Esophagus squamous epithelium (tissue), 5 donors: Measurements from ENCODE around the gene ZNF689. TPM values are rescaled to one million over a fixed set of nuclear protein-coding genes. Genes with fewer than 3 reads are reported as not detected.
"Not testable (repeated sequence)": the region's sequence is repeated elsewhere in the genome, so short reads cannot be mapped to it uniquely, and the experiment has no call there.

ENCODE experiments used
- DNase-seq: peaks from one replicate; lab custom pipeline; 2025; lab: John Stamatoyannopoulos, UW
- H3K27ac ChIP-seq, 4 donors: fragments of 200-600 bp; sonication (generic); one replicate each; pipeline ENCODE4 v1.5.1; 2016 to 2019; ENCODE audit warnings: mild to moderate bottlenecking in 1 of 4
- H3K27me3 ChIP-seq, 4 donors: fragments of 200-600 bp; sonication (generic); 1 replicate in 3 of 4; 2 replicates in 1 of 4; pipeline versions ENCODE4 v1.5.1 to v1.6.0; 2017 to 2021; ENCODE audit warnings: antibody characterized with exemption in 1 of 4
- H3K36me3 ChIP-seq, 3 donors: fragments of 200-600 bp; sonication (generic); one replicate each; pipeline ENCODE4 v1.5.1; 2016 to 2019
- H3K4me1 ChIP-seq, 3 donors: fragments of 200-600 bp; sonication (generic); one replicate each; pipeline ENCODE4 v1.5.1; 2017 to 2019
- H3K4me3 ChIP-seq, 4 donors: fragments of 200-600 bp; sonication (generic); 1 replicate in 3 of 4; 2 replicates in 1 of 4; pipeline ENCODE4 v1.5.1; 2016 to 2019; ENCODE audit warnings: mild to moderate bottlenecking in 2 of 4, moderate library complexity in 1 of 4
- H3K9me3 ChIP-seq, 3 donors: fragments of 200-600 bp; sonication (generic); one replicate each; pipeline ENCODE4 v1.5.1; 2016 to 2019
- POLR2A ChIP-seq, 4 donors: fragments of 450-650 bp; IDR thresholded peaks; one replicate each; pipeline ENCODE4 v1.6.1; 2017; ENCODE audit warnings: antibody characterized with exemption in 4 of 4, mild to moderate bottlenecking in 4 of 4, moderate library complexity in 3 of 4
- WGBS, 2 donors: methylation state at CpG; one replicate each; pipeline ENCODE4 v1.1.5; 2018; 5-methylcytosine and 5-hydroxymethylcytosine counted together
- intact Hi-C: fragments of 100-400 bp; cut with DNase I; formaldehyde crosslinking; loops from one replicate; pipeline ENCODE4 v1.15.0; 2022
- total RNA-seq, 4 donors: library from RNA; depleted of rRNA; stranded (reverse); fragments of >200 nt; gene quantifications; one replicate each; pipeline ENCODE4 v1.1.0, GENCODE V29; 2016
- TF ChIP-seq, protein P1 (sequence below), 6 experiments: fragments of 450-650 bp in 4 of 6; fragments of 200-600 bp in 2 of 6; sonication (generic) in 2 of 6; IDR thresholded peaks; one replicate each; pipeline ENCODE4 v1.5.1; 2016 to 2019; ENCODE audit warnings: antibody characterized with exemption in 6 of 6, mild to moderate bottlenecking in 4 of 6, moderate library complexity in 4 of 6
- donor health status: DM: yes; HTN: yes; CAD: no.

Gene ZNF689
- total RNA-seq, 4 donors from 2014 or later: 2.0 to 6.7 (median 3.8) TPM

DNA sequence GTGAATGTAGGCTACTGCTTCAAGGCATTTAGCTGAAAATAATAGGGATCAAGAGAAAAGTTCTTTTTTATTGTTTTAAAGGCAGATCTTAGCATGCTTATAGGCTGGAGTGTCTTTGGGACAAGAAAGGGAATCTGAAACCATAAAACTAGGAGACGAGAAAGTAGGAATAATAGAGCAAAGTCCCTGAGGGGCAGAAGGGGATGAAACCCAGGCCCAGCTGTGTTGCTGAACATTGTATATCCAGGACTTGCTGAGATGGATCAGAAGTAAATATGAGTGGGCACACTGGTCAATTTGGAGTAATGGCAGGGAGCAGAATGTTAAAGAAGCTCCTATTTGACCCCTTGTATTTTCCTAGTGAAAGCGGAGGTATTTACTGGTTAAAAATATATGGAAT, 9.3 kb downstream of the ZNF689 start:
- H3K27ac ChIP-seq: no peak overlapping the region
- TF ChIP-seq, protein P1, sequence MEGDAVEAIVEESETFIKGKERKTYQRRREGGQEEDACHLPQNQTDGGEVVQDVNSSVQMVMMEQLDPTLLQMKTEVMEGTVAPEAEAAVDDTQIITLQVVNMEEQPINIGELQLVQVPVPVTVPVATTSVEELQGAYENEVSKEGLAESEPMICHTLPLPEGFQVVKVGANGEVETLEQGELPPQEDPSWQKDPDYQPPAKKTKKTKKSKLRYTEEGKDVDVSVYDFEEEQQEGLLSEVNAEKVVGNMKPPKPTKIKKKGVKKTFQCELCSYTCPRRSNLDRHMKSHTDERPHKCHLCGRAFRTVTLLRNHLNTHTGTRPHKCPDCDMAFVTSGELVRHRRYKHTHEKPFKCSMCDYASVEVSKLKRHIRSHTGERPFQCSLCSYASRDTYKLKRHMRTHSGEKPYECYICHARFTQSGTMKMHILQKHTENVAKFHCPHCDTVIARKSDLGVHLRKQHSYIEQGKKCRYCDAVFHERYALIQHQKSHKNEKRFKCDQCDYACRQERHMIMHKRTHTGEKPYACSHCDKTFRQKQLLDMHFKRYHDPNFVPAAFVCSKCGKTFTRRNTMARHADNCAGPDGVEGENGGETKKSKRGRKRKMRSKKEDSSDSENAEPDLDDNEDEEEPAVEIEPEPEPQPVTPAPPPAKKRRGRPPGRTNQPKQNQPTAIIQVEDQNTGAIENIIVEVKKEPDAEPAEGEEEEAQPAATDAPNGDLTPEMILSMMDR (IDR thresholded peaks at IDR 0.05): no peak
- TF ChIP-seq POLR2A (IDR thresholded peaks at IDR 0.05): no peak
- 82 to 87% methylated on average over 2 of the region's 2 CpGs for WGBS, 2 donors

DNA sequence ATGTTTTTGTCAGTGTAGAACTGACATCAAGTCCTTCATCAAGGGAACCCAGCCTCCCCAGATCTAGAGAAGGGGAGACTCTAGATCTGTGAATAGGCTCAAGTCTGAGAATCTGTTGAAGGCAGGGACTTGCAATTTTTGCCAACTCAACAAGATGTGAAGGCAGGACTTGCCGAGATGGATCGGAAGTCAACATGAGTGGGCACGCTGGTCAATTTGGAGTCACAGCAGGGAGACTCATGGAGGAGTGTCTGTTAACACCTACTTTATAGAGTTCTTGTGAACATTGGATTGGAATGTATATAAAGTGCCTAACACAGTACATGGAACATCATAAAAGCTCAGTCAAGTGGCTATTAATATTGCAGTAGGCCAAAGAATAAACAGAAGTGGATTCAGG, 10.0 kb downstream of the ZNF689 start:
- intact Hi-C loops: no loop called here
- 65 to 66% methylated on average over 3 of the region's 3 CpGs for WGBS, 2 donors
- H3K36me3 ChIP-seq: peaks cover 0 to 28% (median 14%) of the 10 kb centered on the region in 3 donors
- no peak overlapping the region for H3K27ac ChIP-seq
- H3K27me3 ChIP-seq: no peaks in the 10 kb centered on the region
- no peaks in the 10 kb centered on the region for H3K9me3 ChIP-seq
- H3K4me1 ChIP-seq: peaks cover 0 to 6% (median 0%) of the 10 kb centered on the region in 3 donors
- H3K4me3 ChIP-seq: no peak overlapping the region
- TF ChIP-seq, protein P1 (IDR thresholded peaks at IDR 0.05): no peak
- no peak for TF ChIP-seq POLR2A (IDR thresholded peaks at IDR 0.05)
- DNase-seq: no peak

More for the DNA sequence above, 9.3 kb downstream of the ZNF689 start:
- intact Hi-C loops: no loop called here
- Histone ChIP-seq H3K9me3 (no peaks in the 10 kb centered on the region), H3K36me3 (peaks cover 0 to 36% (median 19%) of the 10 kb centered on the region in 3 donors), H3K4me1 (peaks cover 0 to 6% (median 0%) of the 10 kb centered on the region in 3 donors), H3K27me3 (no peaks in the 10 kb centered on the region), H3K4me3 (no peak overlapping the region)
- no peak for DNase-seq

DNA sequence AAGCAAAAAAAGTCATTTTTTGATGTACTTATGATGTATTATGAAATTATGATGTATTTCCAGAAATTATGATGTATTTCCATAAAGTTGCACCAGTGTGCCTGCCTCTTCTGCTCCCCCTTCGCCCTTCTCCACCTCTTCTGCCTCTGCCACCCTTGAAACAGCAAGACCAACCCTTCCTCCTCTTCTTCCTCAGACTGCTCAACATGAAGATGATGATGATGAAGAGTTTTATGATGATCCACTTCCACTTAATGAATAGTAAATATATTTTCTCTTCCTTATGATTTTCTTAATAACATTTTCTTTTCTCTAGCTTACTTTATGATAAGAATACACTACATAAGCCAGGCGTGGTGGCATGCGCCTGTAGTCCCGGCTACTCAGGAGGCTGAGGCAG, 17.3 kb downstream of the ZNF689 start:
- intact Hi-C loops: no loop called here
- Histone ChIP-seq H3K4me3 (no peak overlapping the region), H3K27me3 (no peaks in the 10 kb centered on the region), H3K36me3 (no peaks in the 10 kb centered on the region), H3K4me1 (no peaks in the 10 kb centered on the region), H3K27ac (no peak overlapping the region), H3K9me3 (no peaks in the 10 kb centered on the region)
- no peak for TF ChIP-seq POLR2A (IDR thresholded peaks at IDR 0.05)
- TF ChIP-seq, protein P1 (IDR thresholded peaks at IDR 0.05): no peak
- WGBS, 2 donors: 88 to 89% methylated on average over 4 of the region's 4 CpGs
- DNase-seq: no peak

DNA sequence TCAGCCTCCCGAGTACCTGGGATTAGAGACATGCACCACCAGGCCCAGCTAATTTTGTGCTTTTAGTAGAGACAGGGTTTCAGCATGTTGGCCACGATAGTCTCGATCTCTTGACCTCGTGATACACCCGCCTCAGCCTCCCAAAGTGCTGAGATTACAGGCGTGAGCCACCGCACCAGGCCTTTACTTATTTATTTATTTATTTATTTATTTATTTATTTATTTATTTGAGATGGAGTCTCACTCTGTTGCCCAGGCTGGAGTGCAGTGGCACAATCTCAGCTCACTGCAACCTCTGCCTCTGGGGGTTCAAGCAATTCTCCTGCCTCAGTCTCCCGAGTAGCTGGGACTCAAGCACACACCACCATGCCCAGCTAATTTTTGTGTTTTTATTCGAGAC, 19.3 kb downstream of the ZNF689 start:
- H3K9me3 ChIP-seq, DNase-seq, intact Hi-C loops, H3K27me3 ChIP-seq, H3K27ac ChIP-seq, H3K4me3 ChIP-seq, H3K36me3 ChIP-seq: not testable (repeated sequence)
- WGBS, 2 donors: 97 to 99% methylated on average over 9 of the region's 9 CpGs
- H3K4me1 ChIP-seq: peaks cover 6 to 11% (median 10%) of the 10 kb centered on the region in 3 donors

DNA sequence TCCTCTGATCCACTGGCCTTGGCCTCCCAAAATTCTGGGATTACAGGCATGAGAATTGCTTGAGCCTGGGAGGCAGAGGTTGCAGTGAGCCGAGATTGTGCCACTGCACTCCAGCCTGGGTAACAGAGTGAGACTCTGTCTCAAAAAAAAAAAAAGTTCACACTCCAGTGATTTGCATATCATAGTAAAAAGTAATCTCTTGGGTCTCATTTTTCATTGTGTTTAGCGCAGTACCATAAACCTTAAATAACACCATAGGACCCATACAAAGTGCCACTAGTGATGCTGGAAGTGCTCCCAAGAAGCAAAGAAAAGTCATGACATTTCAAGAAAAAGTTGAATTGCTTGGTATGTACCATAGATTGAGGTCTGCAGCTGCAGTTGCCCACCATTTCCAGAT, 20.6 kb downstream of the ZNF689 start:
- WGBS, 2 donors: 100% methylated on average over 1 to 2 of the region's 2 CpGs
- intact Hi-C loops: loop anchor here (10.0 kb wide), 1 partner anchor 55 kb away; no protein-coding TSS in a partner anchor
- H3K27ac ChIP-seq: not testable (repeated sequence)

DNA sequence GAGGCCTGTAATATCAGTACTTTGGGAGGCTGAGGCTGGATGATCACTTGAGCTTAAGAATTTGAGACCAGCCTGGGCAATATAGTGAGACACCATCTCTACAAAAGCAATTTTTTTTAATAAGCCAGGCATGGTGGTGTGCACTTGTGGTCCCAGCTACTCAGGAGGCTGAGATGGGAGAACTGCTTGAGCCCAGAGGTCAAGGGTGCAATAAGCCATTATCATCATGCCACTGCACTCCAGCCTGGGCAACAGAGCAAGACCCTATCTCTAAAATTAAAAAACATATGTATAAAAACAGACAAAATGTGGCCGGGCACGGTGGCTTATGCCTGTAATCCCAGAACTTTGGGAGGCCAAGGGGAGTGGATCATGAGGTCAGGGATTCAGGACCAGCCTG, 21.5 kb downstream of the ZNF689 start:
- no peak overlapping the region for H3K4me3 ChIP-seq
- TF ChIP-seq, protein P1 (IDR thresholded peaks at IDR 0.05): no peak
- no peak for TF ChIP-seq POLR2A (IDR thresholded peaks at IDR 0.05)
- intact Hi-C loops: loop anchor here (10.0 kb wide), 1 partner anchor 56 kb away; no protein-coding TSS in a partner anchor
- H3K27ac ChIP-seq: no peak overlapping the region
- no peaks in the 10 kb centered on the region for H3K9me3 ChIP-seq
- DNase-seq: no peak
- peaks cover 16 to 27% (median 19%) of the 10 kb centered on the region in 3 donors for H3K4me1 ChIP-seq
- WGBS, 2 donors: 96 to 97% methylated on average over 2 of the region's 2 CpGs
- peaks cover 0 to 4% (median 0%) of the 10 kb centered on the region in 3 donors for H3K36me3 ChIP-seq
- no peaks in the 10 kb centered on the region for H3K27me3 ChIP-seq

More for the DNA sequence above, 20.6 kb downstream of the ZNF689 start:
- DNase-seq, H3K36me3 ChIP-seq, H3K27me3 ChIP-seq, H3K9me3 ChIP-seq, H3K4me3 ChIP-seq: not testable (repeated sequence)
- peaks cover 12 to 19% (median 13%) of the 10 kb centered on the region in 3 donors for H3K4me1 ChIP-seq
